Right atrium auricular region (tissue), 2 donors: ENCODE measurements around the gene PKP4. TPM values are rescaled to one million over a fixed set of nuclear protein-coding genes. Genes with fewer than 3 reads are reported as not detected.

Source experiments
- DNase-seq: peaks from one replicate; pipeline ENCODE4 v3.0.0-alpha.2; 2019; ENCODE audit warnings: low spot score
- H3K27ac ChIP-seq, 2 donors: fragments of 200-600 bp; sonication (generic); 1 replicate in 1 of 2; 2 replicates in 1 of 2; pipeline ENCODE4 v1.5.1; 2016 to 2019
- H3K27me3 ChIP-seq, 2 donors: fragments of 200-600 bp; sonication (generic); one replicate each; pipeline versions ENCODE4 v1.5.1 to v1.6.0; 2017 to 2019
- H3K36me3 ChIP-seq: fragments of 200-600 bp; sonication (generic); one replicate; pipeline ENCODE4 v1.5.1; 2016
- H3K4me1 ChIP-seq, 2 donors: fragments of 200-600 bp; sonication (generic); one replicate each; pipeline versions ENCODE4 v1.5.1 to v1.6.0; 2017 to 2019
- H3K4me3 ChIP-seq, 2 donors: fragments of 200-600 bp; sonication (generic); 1 replicate in 1 of 2; 2 replicates in 1 of 2; pipeline ENCODE4 v1.5.1; 2017 to 2019; ENCODE audit warnings: mild to moderate bottlenecking in 1 of 2, moderate library complexity in 1 of 2
- H3K9me3 ChIP-seq, 2 donors: fragments of 200-600 bp; sonication (generic); one replicate each; pipeline ENCODE4 v1.5.1; 2019
- total RNA-seq, 2 donors: library from RNA; depleted of rRNA; stranded (reverse); fragments of >200 nt; gene quantifications; one replicate each; pipeline ENCODE4 v1.1.0, GENCODE V29; 2016
- TF ChIP-seq, protein P1 (sequence below), 2 donors: fragments of 200-600 bp; sonication (generic); IDR thresholded peaks; one replicate each; pipeline ENCODE4 v1.5.1; 2019; ENCODE audit warnings: antibody characterized with exemption in 2 of 2

Gene PKP4
- total RNA-seq, 2 donors from 2014 or later, result 36.2 to 39.2 TPM

DNA sequence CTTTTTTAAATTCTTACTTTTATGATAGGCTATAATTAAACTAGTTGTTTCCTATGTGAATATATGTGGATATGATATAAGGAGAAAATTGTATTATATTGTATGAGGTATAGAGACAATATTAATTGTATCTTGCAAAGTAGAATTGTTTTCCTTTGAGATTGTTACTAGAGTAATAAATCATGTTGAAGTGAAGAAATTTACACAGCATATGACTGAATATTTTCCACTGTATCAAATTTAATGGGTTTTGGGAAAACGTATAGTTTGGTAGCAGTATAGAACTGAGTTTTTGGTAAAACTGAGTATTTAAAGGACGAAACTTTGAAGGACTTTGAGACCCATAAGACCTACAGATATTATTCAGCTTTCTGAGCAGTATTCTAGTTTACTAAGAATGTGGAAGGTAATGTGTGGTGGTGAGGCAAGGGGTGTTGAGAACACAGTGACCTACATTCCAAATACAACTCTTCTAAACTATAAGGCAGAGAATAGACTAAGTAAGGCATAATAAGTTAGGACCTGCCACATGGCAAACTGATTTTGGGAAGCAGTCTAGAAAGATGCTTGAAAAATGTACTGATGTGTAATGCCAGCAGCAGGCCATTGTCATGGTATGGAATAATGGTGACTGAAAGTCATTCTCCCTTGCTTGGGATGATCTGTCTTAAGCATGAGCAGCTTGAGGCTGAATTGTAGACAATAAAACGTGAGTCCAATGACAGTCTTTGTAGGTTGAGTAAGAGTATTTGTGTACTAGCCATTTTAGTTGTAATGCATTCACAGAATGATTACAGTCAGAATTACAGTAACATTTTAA, 29.6 kb downstream of the PKP4 start:
- Histone ChIP-seq H3K27me3 (no peaks in the 10 kb centered on the region), H3K27ac (no peak overlapping the region), H3K4me1 (peaks cover 0 to 58% of the 10 kb centered on the region in 2 donors), H3K36me3 (no peaks in the 10 kb centered on the region), H3K4me3 (no peak overlapping the region), H3K9me3 (no peaks in the 10 kb centered on the region)
- TF ChIP-seq, protein P1, sequence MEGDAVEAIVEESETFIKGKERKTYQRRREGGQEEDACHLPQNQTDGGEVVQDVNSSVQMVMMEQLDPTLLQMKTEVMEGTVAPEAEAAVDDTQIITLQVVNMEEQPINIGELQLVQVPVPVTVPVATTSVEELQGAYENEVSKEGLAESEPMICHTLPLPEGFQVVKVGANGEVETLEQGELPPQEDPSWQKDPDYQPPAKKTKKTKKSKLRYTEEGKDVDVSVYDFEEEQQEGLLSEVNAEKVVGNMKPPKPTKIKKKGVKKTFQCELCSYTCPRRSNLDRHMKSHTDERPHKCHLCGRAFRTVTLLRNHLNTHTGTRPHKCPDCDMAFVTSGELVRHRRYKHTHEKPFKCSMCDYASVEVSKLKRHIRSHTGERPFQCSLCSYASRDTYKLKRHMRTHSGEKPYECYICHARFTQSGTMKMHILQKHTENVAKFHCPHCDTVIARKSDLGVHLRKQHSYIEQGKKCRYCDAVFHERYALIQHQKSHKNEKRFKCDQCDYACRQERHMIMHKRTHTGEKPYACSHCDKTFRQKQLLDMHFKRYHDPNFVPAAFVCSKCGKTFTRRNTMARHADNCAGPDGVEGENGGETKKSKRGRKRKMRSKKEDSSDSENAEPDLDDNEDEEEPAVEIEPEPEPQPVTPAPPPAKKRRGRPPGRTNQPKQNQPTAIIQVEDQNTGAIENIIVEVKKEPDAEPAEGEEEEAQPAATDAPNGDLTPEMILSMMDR (IDR thresholded peaks at IDR 0.05), result no peak
- DNase-seq, result no peak

DNA sequence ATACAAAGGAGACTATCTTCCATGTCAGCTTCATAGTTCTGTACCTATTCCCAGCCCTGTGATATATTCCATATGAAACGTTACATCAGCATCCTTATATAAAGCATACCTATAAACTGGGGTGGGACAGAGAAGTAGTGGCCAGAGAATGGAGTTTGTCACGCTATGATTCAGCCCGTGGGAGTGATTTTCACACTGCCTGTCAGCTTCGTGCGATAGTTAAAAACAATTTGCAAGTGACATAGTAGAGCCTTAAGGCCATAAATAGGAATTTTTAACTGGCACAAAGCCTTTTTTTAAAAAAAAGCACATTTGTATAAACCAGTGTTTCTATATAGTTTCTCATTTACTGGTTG, 30.2 kb downstream of the PKP4 start:
- DNase-seq, result no peak
- Histone ChIP-seq H3K4me1 (peaks cover 0 to 58% of the 10 kb centered on the region in 2 donors), H3K36me3 (no peaks in the 10 kb centered on the region), H3K27ac (peak overlapping the region in 1 of 2 donors; percentile 17), H3K27me3 (no peaks in the 10 kb centered on the region), H3K4me3 (no peak overlapping the region), H3K9me3 (no peaks in the 10 kb centered on the region)
- TF ChIP-seq, protein P1 (IDR thresholded peaks at IDR 0.05), result no peak

DNA sequence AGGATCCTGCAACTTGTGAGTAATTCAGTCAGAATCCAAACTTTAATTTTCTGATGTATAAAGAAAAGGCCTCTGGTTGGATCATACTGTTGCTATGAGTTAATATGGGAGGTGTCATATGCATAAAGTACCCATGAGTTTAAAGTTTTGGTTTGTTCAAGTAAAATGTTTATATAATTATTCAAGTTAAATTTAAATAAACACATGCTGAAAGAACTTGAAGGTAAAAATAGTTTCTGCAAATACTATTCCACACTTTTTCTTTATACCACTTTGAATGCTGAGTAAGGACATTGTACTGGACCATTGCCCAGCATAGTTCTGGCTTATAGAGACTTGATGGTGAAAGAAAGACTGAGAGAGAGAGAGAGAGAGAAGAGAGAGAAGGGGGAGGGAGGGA, 30.7 kb downstream of the PKP4 start:
- TF ChIP-seq, protein P1 (IDR thresholded peaks at IDR 0.05), result no peak
- Histone ChIP-seq H3K4me3 (no peak overlapping the region), H3K27me3 (no peaks in the 10 kb centered on the region), H3K27ac (peak overlapping the region in 1 of 2 donors; percentile 17), H3K36me3 (no peaks in the 10 kb centered on the region), H3K9me3 (no peaks in the 10 kb centered on the region), H3K4me1 (peaks cover 0 to 58% of the 10 kb centered on the region in 2 donors)
- DNase-seq, result no peak

DNA sequence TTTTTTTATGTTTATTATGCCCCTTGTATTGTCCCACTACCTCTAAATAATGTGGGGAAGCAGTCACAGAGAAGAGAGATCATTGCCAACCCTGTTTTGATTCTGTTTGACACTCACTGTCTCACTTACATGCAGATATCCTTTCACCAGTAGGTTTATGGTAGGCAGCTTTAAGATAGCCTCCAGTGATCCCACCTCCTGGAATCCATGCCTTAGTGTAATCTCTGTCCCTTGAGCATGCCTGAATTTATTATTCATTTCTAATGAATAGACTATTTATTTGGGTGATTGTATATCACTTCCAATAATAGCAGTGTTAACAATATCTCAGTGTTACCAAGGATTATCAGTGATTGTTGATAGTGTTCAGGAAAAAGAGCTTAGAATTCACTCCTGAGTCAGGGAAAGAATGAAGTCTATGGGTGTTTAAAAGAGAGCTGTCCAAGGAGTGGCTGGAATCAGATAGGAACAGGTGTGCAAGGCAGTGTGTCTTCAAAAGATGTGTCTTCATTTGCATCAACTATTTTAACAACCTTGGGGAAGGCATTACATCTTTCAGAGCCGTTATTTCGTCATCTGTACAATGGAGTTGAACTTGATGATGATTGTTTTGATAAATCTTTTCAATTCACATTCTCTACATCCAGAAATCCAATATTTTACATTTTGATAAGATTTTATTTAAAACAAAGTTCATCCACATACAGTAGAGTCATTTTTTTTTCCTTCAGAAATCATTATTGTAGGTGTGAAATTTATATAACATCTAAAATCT, 31.9 kb downstream of the PKP4 start:
- Histone ChIP-seq H3K4me3 (no peak overlapping the region), H3K9me3 (no peaks in the 10 kb centered on the region), H3K36me3 (no peaks in the 10 kb centered on the region), H3K27me3 (no peaks in the 10 kb centered on the region), H3K4me1 (peaks cover 0 to 64% of the 10 kb centered on the region in 2 donors), H3K27ac (no peak overlapping the region)
- DNase-seq, result no peak
- TF ChIP-seq, protein P1 (IDR thresholded peaks at IDR 0.05), result no peak

DNA sequence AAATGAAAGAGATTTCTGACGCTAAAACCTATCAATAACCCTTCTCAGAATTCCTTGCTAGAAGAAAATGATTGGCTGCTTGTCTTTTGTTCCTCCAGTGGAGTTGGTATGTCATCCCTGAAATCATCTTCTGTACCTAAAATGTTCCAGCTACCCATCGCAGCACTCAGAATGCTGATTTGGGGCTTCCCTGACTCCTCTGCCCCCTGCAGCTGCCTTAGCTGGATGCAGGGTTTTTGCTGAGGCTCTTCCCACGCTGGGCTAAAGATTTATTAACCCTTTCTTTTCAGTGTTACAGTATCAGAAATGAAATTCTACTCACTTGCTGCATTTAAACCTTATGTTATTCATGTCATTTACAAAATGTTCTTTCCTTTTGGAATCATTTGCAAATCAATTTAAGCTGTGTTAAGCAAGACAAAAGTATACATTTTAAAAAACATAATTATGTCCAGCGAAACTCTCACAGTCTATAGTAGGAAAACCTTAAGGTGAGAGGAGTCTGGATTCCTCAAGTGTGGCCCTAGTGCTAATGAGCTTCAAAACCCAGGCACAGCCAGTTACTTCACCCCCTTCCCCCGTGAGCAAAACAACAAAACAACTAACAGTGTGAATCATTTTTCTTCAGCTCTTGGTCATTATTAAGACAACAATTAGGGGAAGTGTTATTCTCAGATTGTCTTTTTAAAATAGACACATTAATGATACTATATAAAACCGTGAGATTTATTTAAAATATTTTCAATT, 32.8 kb downstream of the PKP4 start:
- Histone ChIP-seq H3K4me1 (peaks cover 0 to 65% of the 10 kb centered on the region in 2 donors), H3K9me3 (no peaks in the 10 kb centered on the region), H3K36me3 (no peaks in the 10 kb centered on the region), H3K4me3 (no peak overlapping the region), H3K27ac (no peak overlapping the region), H3K27me3 (no peaks in the 10 kb centered on the region)
- no peak for DNase-seq
- TF ChIP-seq, protein P1 (IDR thresholded peaks at IDR 0.05), result no peak
